Hematopoietic multipotent progenitor cell treated with erythropoietin and hydrocortisone succinate and interleukin-3 and kit ligand, for 15 days (in vitro differentiated cells): ENCODE results near the gene C10orf62.
"Not testable (repeated sequence)": the region's sequence is repeated elsewhere in the genome, so short reads cannot be mapped to it uniquely, and the experiment has no call there.

Source experiments
- DNase-seq: peaks from one replicate; pipeline ENCODE4 v3.0.0-alpha.2; 2015; ENCODE audit warnings: low spot score

C10orf62 gene

GRCh38 chr10:97566336-97566996 is 23.1 kb upstream of the C10orf62 start:
- DNase-seq, result no peak

DNA sequence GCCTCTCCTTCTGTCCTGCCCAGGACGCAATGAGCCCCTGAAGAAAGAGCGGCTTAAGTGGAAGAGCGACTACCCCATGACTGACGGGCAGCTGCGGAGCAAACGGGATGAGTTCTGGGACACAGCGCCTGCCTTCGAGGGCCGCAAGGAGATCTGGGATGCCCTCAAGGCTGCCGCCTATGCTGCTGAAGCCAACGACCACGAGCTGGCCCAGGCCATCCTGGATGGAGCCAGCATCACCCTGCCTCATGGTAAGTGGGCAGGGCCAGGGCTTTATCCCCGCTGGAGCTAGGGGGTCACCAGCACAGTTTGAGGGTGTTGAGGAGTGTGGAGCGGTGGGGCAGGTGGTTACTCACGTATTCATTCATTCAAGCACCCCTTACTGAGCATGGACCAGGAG is 21.6 kb upstream of the C10orf62 start:
- DNase-seq, result no peak

DNA sequence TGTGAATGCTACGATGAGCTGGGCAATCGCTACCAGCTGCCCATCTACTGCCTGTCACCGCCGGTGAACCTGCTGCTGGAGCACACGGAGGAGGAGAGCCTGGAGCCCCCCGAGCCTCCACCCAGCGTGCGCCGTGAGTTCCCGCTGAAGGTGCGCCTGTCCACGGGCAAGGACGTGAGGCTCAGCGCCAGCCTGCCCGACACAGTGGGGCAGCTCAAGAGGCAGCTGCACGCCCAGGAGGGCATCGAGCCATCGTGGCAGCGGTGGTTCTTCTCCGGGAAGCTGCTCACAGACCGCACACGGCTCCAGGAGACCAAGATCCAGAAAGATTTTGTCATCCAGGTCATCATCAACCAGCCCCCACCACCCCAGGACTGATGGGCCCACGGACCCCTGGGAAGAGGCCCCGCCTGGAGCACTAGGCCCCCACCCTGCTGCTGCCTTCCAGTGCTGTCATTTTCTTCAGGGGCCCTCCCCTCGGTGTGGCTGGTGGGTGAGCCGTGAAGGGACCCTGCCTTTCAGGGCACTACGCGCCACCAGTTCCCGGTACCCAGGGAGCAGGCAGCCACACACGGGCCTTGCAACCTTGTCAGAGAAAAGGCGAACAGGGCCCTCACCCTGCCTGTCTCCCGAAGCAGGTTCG is 19.3 kb upstream of the C10orf62 start:
- DNase-seq, result no peak

DNA sequence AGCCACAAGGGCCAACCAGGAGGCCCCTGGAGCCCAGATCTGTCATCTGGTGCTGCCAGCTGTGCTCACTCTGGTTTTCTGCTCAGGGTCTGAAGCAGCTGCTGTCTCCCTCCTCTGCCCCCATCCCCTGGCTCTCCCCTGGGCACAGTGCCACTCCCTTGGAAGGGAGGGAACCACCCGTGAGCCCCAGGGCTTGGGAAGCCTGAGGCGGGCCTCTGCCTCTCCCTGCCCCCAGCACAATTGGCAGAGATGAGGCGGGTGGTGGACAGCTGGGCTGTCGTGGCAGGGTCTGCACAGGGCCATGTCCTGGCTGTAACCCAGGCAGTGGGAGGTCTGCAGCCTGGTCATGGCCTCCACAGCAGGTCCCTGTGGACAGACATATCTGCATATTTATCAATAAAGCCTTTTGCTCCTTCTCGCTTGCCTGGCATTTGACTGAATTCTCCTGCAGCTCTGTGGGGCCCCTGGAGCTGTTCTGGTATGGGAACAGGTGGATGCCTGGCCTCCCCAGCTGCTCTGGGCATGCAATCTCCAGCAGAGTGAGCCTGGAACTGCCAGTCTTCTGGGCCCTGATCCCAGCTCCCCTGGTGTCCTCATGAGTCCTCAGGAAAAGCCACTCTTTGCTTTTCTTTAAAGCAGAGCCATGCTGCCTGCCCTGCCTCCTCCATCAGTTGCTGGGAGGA is 18.6 kb upstream of the C10orf62 start:
- DNase-seq, result no peak

DNA sequence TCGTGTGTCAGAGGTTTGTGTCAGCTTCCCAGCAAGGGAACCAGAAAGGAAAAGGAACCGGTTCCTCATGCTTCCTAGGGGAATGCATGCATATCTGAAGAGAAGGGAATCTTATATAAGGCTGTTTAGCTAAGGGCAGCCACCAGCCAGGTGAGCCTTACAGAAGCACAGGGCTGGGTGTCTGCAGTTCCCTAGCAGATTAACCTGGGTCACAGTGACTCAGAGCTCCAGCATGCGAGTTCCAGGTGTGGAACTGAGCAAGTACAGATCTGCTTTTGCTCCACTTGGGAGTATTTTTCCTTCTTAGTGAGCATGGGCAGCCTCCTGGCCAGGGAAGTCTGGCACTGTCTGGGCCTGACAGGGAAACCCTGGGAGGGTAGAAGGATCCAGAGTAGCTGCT is 17.9 kb upstream of the C10orf62 start:
- no peak for DNase-seq

DNA sequence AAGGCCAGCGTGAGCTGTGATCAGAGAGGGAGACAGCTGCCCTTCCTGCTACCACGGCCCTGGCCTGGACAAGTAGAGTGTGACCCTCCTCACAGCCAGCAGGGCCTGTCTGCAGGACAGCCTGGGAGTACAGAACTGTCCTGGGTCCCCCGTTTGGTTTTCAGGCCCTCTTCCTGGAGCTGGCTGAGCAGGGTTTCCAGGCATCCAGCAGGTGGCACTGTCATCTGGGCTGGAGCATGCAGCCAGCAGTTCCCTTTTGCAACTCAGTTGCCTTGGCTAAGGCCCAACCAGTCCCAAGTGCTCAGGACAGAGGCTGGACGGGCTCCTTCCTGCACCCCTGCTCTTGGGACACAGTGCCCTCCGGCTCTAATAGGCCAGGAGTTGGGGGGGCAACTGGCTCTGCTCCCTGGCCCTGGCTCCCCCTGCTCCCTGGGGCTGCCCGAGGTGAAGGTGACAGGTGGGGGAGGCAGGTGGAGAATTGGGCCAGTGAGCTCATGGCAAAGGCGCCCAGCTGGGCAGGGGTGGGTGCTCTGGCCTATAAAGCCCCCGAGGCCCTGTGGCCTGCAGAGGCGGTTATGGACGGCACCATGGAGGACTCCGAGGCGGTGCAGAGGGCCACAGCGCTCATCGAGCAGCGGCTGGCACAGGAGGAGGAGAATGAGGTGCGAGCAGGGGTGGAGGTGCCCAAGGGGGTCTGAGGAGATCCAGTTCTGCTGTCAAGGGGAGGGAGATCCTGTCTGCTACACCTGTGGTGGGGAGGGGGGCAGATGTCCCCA is 17.1 kb upstream of the C10orf62 start, which contains the start of gene ANKRD2:
TSS of gene ANKRD2 (plus strand) at position 566 of the 776 bp plus-strand sequence. CDS start at position 576, 10 bp downstream.
- DNase-seq, result peak; percentile 82

GRCh38 chr10:97573021-97573420 is 16.5 kb upstream of the C10orf62 start:
- DNase-seq, result no peak

DNA sequence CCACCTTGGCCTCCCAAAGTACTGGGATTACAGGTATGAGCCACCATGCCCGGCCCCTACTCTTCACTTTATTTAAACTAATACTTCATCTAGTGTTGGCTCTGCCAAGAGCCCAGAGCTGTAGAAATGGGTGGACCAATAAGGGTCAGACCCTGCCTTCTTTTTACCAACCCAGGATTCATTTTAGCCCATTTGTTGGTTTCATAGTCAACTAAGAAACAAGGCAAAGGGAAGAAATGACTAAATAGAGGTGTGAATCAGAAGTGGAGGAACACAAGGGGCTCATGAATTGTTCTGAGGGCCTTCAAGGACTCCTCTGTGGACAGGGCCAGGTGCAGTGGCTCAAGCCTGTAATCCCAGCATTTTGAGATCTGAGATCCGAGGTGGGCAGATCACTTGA is 15.8 kb upstream of the C10orf62 start:
- no peak for DNase-seq

DNA sequence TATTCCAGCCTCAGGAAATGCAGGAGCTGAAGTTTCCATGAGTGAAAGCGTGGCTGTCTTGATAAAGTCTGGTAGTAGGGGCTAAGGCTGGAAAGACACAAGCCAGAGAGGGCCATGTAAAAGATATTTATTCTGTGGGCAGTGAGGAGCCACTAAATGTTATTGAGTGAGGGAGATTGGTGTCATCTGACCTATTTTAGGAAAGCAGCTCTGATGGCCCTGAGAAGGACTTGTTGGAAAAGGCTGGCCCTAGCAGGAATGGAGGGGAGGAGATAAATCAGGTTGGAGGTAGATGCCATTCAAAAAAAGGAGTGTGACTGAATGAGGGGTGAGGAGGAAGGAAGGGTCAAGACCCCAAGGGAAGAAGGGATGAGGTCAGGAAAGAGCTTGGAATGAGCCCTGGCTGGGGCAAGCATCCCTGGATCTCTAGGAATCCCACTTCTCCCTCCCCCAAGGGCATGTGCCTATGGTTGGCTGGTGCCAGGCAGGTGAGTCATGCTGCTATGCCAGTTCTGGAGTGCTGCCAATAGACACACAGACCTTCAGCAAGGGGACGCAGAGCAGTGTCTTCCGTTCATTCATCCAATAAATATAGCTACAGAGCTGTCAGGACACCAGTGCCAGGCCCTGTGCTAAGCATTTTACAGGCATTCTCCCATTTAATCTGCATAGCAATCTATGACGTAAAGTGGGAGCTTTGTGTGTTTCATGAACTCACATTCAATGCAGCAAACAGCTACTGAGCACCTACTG is 15.0 kb upstream of the C10orf62 start:
- peak; percentile 67 for DNase-seq

GRCh38 chr10:97575127-97575668 is 14.3 kb upstream of the C10orf62 start:
- DNase-seq, result no peak

DNA sequence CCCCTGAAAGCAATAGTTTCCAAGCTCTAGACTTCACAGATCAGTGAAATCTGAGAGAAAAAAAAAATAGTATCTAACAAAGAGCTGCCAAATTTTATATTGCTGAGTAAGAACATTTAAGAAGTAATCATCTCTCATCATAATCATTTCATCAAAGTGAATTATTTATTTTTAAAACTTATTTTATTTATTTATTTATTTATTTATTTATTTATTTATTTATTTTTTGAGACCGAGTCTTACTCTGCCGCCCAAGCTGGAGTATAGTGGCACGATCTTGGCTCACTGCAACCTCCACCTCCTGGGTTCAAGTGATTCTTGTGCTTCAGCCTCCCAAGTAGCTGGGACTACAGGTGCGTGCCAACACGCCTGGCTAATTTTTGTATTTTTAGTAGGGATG is 13.0 kb upstream of the C10orf62 start:
- not testable (repeated sequence) for DNase-seq

DNA sequence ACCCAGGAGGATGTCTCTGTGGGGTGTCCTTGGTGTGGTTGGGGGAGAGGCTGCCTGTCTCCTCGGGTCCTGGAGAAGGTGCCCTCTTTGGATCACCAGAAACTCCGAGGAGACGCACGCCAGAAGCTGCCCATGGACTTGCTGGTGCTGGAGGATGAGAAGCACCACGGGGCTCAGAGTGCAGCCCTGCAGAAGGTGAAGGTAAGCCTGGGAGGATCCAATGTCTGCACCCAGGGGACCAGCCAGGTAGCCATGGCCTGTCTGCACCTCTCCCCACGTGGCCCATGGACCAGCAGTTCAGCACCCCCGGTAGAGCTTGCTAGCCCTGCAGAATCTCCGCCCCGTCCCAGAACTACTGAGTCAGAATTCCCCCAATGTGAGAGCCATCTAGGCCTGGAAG is 11.8 kb upstream of the C10orf62 start:
- no peak for DNase-seq

- no peak for DNase-seq
Measured at GRCh38 chr10:97578171-97578844, 11.2 kb upstream of the C10orf62 start.

DNA sequence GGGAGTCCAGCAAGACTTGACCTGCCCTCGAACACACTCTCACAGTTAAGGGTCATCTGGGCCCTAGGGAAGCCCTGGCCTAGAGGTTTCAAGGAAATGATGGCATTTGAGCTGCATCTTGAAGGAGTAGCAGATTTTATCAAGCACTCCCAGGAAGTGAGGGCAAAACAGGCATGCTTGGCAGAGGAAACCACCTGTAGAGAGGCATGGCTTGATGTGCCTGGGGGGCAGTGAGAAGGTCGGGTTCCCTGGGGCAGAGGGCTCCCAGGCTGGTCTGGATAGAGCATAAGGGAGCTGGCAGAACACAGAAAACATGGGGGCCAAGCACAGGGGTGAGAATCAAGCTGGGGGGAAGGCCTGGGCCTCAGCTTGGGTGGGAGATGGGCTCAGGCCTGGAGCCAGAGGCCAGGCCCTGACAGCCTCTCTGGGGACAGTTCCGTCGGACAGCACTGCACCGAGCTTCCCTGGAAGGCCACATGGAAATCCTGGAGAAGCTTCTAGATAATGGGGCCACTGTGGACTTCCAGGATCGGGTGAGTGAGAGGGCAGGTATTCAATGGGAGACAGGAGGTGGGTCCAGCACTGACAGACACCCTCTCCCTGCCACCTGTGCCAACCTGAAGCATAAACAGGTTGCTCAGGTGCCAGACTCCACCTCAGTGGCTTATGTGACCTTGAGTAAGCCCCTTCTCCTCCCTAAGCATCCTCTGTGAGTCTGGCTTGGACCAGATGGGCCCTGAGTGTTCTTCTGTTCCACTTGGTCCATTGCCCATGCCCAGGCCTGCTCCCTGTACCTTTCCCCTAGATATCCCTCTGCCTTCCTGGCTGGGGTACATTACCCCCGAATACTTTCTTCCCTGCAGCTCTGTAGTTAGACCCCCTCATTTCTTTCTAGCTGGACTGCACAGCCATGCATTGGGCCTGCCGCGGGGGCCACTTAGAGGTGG is 8.8 kb upstream of the C10orf62 start:
- DNase-seq, result no peak

- no peak for DNase-seq
Measured at GRCh38 chr10:97582169-97582568, 7.4 kb upstream of the C10orf62 start.

GRCh38 chr10:97583476-97583875 is 6.0 kb upstream of the C10orf62 start:
- DNase-seq, result no peak

DNA sequence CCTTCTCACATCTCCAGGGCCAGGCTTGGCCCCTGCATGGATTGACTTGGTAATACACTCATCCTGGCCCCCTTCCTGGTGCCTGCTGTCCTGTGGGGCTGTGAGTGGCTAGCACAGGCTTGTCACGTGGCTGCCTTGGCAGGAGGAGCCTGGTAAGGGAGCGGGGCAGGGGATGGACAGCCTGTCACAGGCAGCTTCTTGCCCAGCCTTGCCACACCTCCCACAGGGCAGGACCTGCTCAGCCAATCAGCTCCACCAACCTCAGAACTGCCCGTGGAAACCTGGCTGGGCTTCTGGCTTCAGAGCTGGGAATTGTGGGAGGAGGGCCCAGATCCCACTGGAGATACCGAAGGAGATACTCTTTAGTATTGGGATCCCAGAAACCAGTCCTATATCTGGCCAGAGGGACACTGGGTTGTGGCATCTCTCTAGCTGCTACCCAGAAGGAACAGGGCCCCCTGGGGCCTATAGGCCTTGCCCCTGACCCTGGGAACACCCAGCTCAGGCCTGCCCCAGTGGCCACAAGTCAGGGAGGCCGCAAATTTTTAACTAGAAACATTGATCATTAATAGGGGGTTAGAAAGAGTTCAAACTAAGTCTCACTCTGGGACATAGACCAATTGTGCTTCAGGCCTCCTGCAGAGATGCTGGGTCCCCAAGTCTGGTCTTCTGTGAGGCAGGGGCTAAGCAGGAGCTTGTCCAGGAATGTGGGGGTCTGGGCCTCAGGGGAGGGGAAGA is 5.3 kb upstream of the C10orf62 start, which contains the start of gene HOGA1:
TSS of gene HOGA1 (plus strand) at position 330 of the 738 bp plus-strand sequence. CDS start at position 645, 315 bp downstream.
- DNase-seq, result no peak

DNA sequence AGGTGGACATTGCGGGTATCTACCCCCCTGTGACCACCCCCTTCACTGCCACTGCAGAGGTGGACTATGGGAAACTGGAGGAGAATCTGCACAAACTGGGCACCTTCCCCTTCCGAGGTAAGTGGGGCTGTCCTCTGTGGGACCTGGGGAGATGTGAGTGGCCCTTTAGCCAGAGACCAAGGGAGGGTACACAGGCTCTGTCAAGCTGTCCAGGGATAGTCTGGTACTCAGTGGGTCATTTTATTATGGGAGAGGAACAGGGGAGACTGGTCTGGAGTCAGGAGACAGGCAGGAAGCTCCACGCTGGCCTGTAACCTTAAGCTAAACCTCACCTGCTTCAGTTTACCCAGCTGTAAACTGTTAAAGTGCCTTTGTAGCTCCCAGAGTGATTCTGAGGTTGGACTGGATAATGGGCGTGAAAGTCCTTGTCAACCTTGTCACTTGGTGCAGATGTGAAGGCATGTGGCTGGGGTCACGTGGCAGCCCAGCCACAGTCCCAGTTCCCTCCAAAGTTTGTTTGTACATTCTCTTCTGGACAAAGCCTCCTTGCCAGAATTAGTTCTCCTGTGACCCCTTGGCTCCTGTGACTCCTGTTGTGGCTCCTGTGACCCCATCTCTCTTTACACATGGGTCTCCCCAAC is 4.6 kb upstream of the C10orf62 start:
- no peak for DNase-seq
